Measurements from ENCODE around the gene TMC4.
A peak's percentile ranks its signal among the peaks of the same experiment; 100 is the strongest.
"Not testable (repeated sequence)": the region's sequence is repeated elsewhere in the genome, so short reads cannot be mapped to it uniquely, and the experiment has no call there.

TMC4 gene

DNA sequence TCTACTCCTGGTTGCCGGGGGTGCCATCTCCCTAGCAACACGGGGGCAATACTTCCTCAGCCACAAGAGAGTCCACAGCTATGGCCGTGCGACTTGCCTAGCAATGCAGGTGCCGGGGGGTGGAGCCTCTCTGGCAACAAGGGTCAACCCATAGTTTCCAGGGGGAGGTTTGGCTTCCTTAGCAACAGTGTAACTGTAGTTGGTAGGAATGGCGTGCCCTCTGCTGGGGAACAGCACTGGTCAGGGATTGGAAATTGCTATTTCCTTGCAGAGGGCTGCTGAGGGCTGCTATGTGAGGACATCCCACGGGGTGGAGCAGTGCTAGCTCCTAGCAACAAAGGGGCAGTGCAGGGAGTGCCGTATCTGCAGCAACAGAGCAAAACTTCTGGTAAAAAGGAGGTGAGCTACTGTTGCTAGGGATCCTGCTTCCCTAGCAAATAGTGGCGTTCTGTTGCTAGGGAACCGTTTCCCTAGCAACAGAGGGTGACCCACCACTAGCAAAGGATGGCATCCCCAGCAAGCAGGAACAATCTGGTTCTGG lies 7.0 kb upstream of the TMC4 start:
- DNase-seq (ENCODE audit: low read depth) = peak; percentile 31

- no peak for DNase-seq (ENCODE audit: low read depth)
Observed at GRCh38 chr19:54179262-54179852, 6.4 kb upstream of the TMC4 start.

DNA sequence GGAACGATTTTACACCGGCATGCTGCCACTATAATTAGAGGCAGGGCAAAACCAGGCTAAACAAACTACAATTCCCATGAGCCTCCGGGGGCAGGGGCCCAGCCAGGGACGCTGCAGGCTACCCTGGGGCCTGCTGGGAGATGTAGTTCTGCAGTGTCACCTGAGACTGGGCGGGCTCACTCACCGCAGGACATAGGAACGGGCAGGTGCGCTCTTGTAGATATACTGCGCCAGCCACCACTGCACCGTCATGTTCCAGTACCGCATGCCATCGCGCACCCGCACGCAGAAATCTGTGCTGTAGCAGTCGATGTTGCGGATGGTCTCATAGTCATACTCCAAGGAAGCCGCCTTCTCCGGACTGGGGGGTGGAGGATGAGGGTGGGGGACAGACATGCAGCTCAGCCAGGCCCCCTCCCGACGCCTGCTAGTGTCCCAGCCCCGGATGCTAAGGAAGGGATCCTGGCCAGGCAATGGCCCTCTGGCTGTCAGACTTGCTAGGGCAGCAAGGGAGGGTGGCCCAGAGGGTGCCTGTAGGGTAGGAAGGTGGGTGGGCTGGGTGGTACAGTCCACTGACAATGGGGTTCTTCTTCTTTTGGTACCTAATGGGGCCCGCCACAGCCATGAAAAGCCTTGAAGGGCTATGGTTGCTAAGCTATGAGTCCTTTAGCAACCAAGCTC lies 5.8 kb upstream of the TMC4 start:
- DNase-seq (ENCODE audit: low read depth) = no peak

- DNase-seq (ENCODE audit: low read depth) = no peak
Observed at GRCh38 chr19:54173951-54174834, 1.2 kb upstream of the TMC4 start.

GRCh38 chr19:54173359-54173699 lies 369 bp upstream of the TMC4 start:
- DNase-seq (ENCODE audit: low read depth) = no peak

DNA sequence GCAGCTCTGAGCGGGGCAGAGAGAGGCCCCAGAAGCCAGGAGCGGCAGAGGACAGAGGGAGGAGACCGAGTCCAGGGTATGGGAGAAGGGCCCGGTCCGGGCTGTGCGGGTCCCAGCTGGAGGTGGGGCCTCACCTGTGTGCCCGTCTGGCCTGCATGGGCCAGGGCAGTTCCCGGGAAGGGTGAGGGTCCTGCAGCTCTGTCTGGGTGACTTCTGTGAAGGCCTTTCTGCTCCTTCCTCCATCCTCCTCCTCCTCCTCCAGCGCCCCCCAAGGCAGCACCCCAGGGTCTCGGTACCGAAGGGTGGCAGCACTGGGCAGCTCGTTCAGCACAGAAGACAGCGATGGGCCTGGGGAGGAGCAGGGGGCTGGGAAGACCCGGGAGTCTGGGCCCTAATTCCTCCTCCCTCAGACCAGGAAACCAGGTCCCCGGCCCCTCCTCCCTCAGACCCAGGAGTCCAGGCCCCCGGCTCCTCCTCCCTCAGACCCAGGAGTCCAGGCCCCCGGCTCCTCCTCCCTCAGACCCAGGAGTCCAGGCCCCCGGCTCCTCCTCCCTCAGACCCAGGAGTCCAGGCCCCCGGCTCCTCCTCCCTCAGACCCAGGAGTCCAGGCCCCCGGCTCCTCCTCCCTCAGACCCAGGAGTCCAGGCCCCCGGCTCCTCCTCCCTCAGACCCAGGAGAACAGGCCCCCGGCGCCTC lies 1.1 kb downstream of the TMC4 start:
- DNase-seq (ENCODE audit: low read depth) = not testable (repeated sequence)

GRCh38 chr19:54169149-54169740 lies 3.7 kb downstream of the TMC4 start:
- no peak for DNase-seq (ENCODE audit: low read depth)

DNA sequence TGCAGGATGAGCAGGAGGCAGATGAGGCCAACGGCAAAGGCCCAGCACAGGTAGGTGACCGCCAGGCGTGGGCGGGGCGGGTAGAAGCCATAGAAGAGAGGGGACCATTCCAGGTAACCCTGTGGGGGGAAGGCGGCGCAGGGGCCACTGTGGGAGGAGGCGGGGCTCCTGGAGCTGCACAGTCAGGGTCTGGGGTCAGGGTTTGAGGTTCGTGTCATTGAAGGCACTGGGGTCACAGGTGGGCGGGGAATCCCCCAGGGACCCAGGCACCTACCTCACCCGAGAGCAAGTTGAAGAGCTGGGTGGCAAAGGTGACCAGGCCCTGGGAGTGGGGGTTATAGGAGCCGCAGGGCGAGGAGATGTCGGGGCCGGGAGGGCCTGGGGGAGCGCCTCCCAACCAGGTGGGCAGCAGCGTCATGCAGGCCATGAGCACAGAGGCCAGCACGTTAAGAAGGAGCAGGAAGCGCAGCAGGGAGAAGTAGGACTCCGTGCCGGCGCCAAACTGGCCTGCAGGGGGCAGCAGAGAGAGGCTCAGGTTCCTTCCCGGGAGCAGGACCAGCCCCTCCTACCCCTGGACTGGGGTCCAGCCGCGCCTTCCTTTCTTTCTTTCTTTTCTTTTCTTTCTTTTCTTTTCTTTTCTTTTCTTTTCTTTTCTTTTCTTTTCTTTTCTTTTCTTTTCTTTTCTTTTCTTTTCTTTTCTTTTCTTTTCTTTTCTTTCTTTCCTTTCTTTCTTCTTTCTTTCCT lies 4.6 kb downstream of the TMC4 start:
- DNase-seq (ENCODE audit: low read depth) = peak; percentile 70

DNA sequence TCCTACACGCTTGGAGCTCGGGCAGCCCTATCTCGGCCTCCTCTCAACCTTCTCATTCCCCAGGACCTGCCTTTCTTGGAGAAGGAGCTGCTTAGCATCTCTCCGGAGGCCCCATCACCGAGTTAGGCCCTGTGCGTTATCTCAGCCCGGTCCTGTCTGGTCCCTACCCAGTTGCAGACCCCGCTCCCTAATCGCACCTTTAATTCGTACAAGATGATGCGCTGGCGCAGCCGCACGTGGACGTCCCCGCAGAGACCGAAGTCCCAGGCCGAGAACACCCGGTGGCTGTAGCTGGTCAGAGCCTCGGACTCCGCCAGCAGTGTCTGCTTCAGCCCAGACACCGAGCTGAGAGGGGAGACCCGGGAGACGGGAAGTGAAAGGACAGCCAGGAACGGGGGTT lies 7.7 kb downstream of the TMC4 start:
- DNase-seq (ENCODE audit: low read depth) = no peak

- peak; percentile 22 for DNase-seq (ENCODE audit: low read depth)
Observed at GRCh38 chr19:54164369-54165068, 8.4 kb downstream of the TMC4 start.

- DNase-seq (ENCODE audit: low read depth) = no peak
Observed at GRCh38 chr19:54162884-54163283, 10.1 kb downstream of the TMC4 start.

GRCh38 chr19:54162241-54162805 lies 10.6 kb downstream of the TMC4 start:
- DNase-seq (ENCODE audit: low read depth) = peak; percentile 51

DNA sequence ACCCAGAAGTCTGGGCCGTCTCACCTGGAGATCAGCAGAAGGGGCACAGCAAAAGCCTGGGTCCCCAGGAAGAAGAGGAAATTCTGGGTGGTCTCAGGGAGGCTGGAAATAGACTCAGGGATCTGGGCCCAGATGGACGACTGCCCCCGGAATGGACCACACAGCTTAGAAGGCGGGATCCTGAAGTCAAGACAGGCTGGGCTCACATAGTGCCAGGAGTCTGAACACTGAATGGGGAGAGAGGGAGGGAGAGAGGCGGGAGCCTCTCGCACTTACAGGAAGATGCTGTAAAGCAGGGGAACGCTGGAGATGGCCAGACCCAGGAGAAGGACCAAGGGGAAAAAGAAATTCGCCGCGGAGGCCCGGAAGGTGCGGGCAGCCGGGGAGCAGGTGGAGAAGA lies 12.1 kb downstream of the TMC4 start:
- no peak for DNase-seq (ENCODE audit: low read depth)

GRCh38 chr19:54160182-54160811 lies 12.7 kb downstream of the TMC4 start:
- DNase-seq (ENCODE audit: low read depth) = no peak

DNA sequence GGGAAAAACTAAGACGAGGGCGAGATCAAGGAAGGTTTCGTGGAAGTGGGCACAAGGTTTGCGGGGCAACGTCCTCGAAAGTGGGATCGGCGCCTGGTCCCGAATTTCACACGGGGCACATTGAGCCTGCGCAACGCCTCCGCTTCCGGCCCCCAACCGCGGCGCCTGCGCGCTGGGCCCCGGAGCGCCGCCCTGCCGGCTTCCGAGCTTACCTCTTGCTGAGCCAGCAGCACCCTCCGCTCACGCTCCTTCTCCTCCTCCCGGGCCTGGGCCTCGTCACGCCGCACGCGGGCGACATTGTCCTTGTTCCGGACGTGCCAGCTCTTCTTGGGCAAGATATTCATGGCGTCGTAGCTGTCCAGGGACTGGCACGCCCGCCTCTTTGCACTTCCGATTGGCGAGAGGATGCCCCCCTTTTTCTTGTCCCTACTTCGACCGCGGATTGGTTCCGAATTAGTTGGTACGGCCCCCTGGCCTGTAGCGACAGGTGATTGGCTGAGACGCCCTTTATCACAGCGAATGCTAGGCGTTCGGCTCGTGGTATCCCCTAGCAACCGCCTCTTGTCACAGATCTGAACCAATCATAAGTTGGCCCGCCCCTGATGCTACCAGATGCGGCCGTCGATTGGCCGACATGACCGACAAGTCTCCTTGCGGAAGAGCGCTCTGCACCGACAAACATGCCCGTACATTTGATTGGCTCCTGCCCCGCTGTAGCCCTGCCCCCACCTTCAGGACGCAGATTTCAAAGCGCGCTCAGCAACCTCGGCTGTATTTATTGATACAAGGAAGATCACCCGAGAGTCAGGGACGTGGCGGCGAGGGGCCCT lies 13.4 kb downstream of the TMC4 start, which contains the start of gene LENG1:
LENG1 (minus strand) TSS at position 370 of the 830 bp plus-strand sequence; CDS start at position 344, 26 bp downstream.
- DNase-seq (ENCODE audit: low read depth) = peak; percentile 100

GRCh38 chr19:54158812-54159351 lies 14.1 kb downstream of the TMC4 start:
- DNase-seq (ENCODE audit: low read depth) = no peak

GRCh38 chr19:54156953-54157352 lies 16.0 kb downstream of the TMC4 start:
- no peak for DNase-seq (ENCODE audit: low read depth)

- DNase-seq (ENCODE audit: low read depth) = no peak
Observed at GRCh38 chr19:54156490-54156889, 16.5 kb downstream of the TMC4 start.
